Stimulated activated naive CD8-positive, alpha-beta T cell treated with anti-CD3 and anti-CD28 coated beads, Interleukin-15, Interleukin-2, amounts not matched to agents 100 ng/mL and 50 ng/mL, for 24 hours (primary cell): ENCODE measurements around the gene RRBP1.

Experiments used
- H3K27ac Mint-ChIP-seq: one replicate; pipeline ENCODE4 v1.8.0; 2021; ENCODE audit warnings: mild to moderate bottlenecking, mixed read lengths
- H3K27me3 Mint-ChIP-seq: one replicate; pipeline ENCODE4 v1.8.0; 2021; ENCODE audit warnings: mixed read lengths
- H3K36me3 Mint-ChIP-seq: one replicate; pipeline ENCODE4 v1.8.0; 2021; ENCODE audit warnings: low read depth, mixed read lengths
- H3K4me1 Mint-ChIP-seq: one replicate; pipeline ENCODE4 v1.8.0; 2021; ENCODE audit warnings: low read depth, mixed read lengths
- H3K4me3 Mint-ChIP-seq: one replicate; pipeline ENCODE4 v1.8.0; 2021; ENCODE audit warnings: mild to moderate bottlenecking, mixed read lengths
- H3K9me3 Mint-ChIP-seq: one replicate; pipeline ENCODE4 v1.8.0; 2021; ENCODE audit warnings: mixed read lengths

RRBP1 gene

GRCh38 chr20:17682103-17682888 is at the start of gene RRBP1:
TSS of gene RRBP1 (minus strand) at chr20:17682242. CDS start at chr20:17660507, 21,735 bp downstream.
- Mint-ChIP-seq H3K36me3 (peaks cover 6% of the 10 kb centered on the region), H3K9me3 (no peaks in the 10 kb centered on the region), H3K4me1 (peaks cover 17% of the 10 kb centered on the region), H3K4me3 (peak within 1 kb of the TSS; percentile 80), H3K27me3 (peaks cover 23% of the 10 kb centered on the region), H3K27ac (peak within 1 kb of the TSS; percentile 76)

GRCh38 chr20:17731233-17731632 is 49.2 kb upstream of the RRBP1 start:
- H3K27ac Mint-ChIP-seq = no peak overlapping the region
- no peaks in the 10 kb centered on the region for H3K9me3 Mint-ChIP-seq
- peaks cover 3% of the 10 kb centered on the region for H3K27me3 Mint-ChIP-seq
- H3K4me3 Mint-ChIP-seq = no peak overlapping the region
- no peaks in the 10 kb centered on the region for H3K4me1 Mint-ChIP-seq
- H3K36me3 Mint-ChIP-seq = no peaks in the 10 kb centered on the region

GRCh38 chr20:17730071-17730470 is 48.0 kb upstream of the RRBP1 start:
- Mint-ChIP-seq H3K4me1 (no peaks in the 10 kb centered on the region), H3K36me3 (no peaks in the 10 kb centered on the region), H3K27me3 (peaks cover 5% of the 10 kb centered on the region), H3K4me3 (no peak overlapping the region), H3K9me3 (no peaks in the 10 kb centered on the region), H3K27ac (no peak overlapping the region)

GRCh38 chr20:17728074-17728473 is 46.0 kb upstream of the RRBP1 start:
- no peaks in the 10 kb centered on the region for H3K9me3 Mint-ChIP-seq
- H3K27me3 Mint-ChIP-seq = peaks cover 11% of the 10 kb centered on the region
- no peak overlapping the region for H3K27ac Mint-ChIP-seq
- H3K36me3 Mint-ChIP-seq = no peaks in the 10 kb centered on the region
- H3K4me3 Mint-ChIP-seq = no peak overlapping the region
- no peaks in the 10 kb centered on the region for H3K4me1 Mint-ChIP-seq

- no peaks in the 10 kb centered on the region for H3K9me3 Mint-ChIP-seq
- no peaks in the 10 kb centered on the region for H3K4me1 Mint-ChIP-seq
- no peak overlapping the region for H3K27ac Mint-ChIP-seq
- no peaks in the 10 kb centered on the region for H3K36me3 Mint-ChIP-seq
- H3K4me3 Mint-ChIP-seq = no peak overlapping the region
- H3K27me3 Mint-ChIP-seq = peaks cover 17% of the 10 kb centered on the region
These were observed 45.3 kb upstream of the RRBP1 start for GRCh38 chr20:17727351-17727750.

GRCh38 chr20:17726902-17727301 is 44.9 kb upstream of the RRBP1 start:
- H3K4me3 Mint-ChIP-seq = no peak overlapping the region
- no peaks in the 10 kb centered on the region for H3K9me3 Mint-ChIP-seq

GRCh38 chr20:17725094-17725835 is 43.2 kb upstream of the RRBP1 start:
- no peak overlapping the region for H3K27ac Mint-ChIP-seq
- H3K4me3 Mint-ChIP-seq = no peak overlapping the region
- H3K4me1 Mint-ChIP-seq = no peaks in the 10 kb centered on the region
- H3K9me3 Mint-ChIP-seq = no peaks in the 10 kb centered on the region
- H3K36me3 Mint-ChIP-seq = no peaks in the 10 kb centered on the region
- H3K27me3 Mint-ChIP-seq = peaks cover 14% of the 10 kb centered on the region

More at GRCh38 chr20:17726902-17727301, 44.9 kb upstream of the RRBP1 start:
- Mint-ChIP-seq H3K36me3 (no peaks in the 10 kb centered on the region), H3K27me3 (peaks cover 17% of the 10 kb centered on the region), H3K4me1 (no peaks in the 10 kb centered on the region), H3K27ac (no peak overlapping the region)

- Mint-ChIP-seq H3K27me3 (peaks cover 14% of the 10 kb centered on the region), H3K36me3 (no peaks in the 10 kb centered on the region), H3K4me3 (no peak overlapping the region), H3K27ac (no peak overlapping the region), H3K4me1 (no peaks in the 10 kb centered on the region), H3K9me3 (no peaks in the 10 kb centered on the region)
These were observed 41.3 kb upstream of the RRBP1 start for GRCh38 chr20:17723301-17723691.

GRCh38 chr20:17722493-17723300 is 40.7 kb upstream of the RRBP1 start:
- Mint-ChIP-seq H3K36me3 (no peaks in the 10 kb centered on the region), H3K9me3 (no peaks in the 10 kb centered on the region), H3K4me3 (no peak overlapping the region), H3K27ac (no peak overlapping the region), H3K27me3 (peaks cover 14% of the 10 kb centered on the region), H3K4me1 (no peaks in the 10 kb centered on the region)

- H3K27me3 Mint-ChIP-seq = peaks cover 14% of the 10 kb centered on the region
- no peaks in the 10 kb centered on the region for H3K4me1 Mint-ChIP-seq
- H3K27ac Mint-ChIP-seq = no peak overlapping the region
- no peak overlapping the region for H3K4me3 Mint-ChIP-seq
- H3K9me3 Mint-ChIP-seq = no peaks in the 10 kb centered on the region
- no peaks in the 10 kb centered on the region for H3K36me3 Mint-ChIP-seq
These were observed 39.9 kb upstream of the RRBP1 start for GRCh38 chr20:17721802-17722486.

GRCh38 chr20:17720755-17721154 is 38.7 kb upstream of the RRBP1 start:
- Mint-ChIP-seq H3K4me3 (no peak overlapping the region), H3K9me3 (no peaks in the 10 kb centered on the region), H3K27ac (no peak overlapping the region), H3K36me3 (no peaks in the 10 kb centered on the region), H3K27me3 (peaks cover 14% of the 10 kb centered on the region), H3K4me1 (no peaks in the 10 kb centered on the region)

GRCh38 chr20:17716331-17716730 is 34.3 kb upstream of the RRBP1 start:
- Mint-ChIP-seq H3K4me3 (no peak overlapping the region), H3K27me3 (no peaks in the 10 kb centered on the region), H3K9me3 (no peaks in the 10 kb centered on the region), H3K27ac (no peak overlapping the region), H3K4me1 (no peaks in the 10 kb centered on the region), H3K36me3 (no peaks in the 10 kb centered on the region)

- Mint-ChIP-seq H3K27me3 (no peaks in the 10 kb centered on the region), H3K4me1 (no peaks in the 10 kb centered on the region), H3K27ac (no peak overlapping the region), H3K36me3 (no peaks in the 10 kb centered on the region), H3K4me3 (no peak overlapping the region), H3K9me3 (no peaks in the 10 kb centered on the region)
These were observed 33.0 kb upstream of the RRBP1 start for GRCh38 chr20:17715075-17715474.

- H3K27me3 Mint-ChIP-seq = no peaks in the 10 kb centered on the region
- H3K27ac Mint-ChIP-seq = no peak overlapping the region
- no peaks in the 10 kb centered on the region for H3K36me3 Mint-ChIP-seq
- H3K4me3 Mint-ChIP-seq = no peak overlapping the region
- no peaks in the 10 kb centered on the region for H3K4me1 Mint-ChIP-seq
- H3K9me3 Mint-ChIP-seq = no peaks in the 10 kb centered on the region
These were observed 32.6 kb upstream of the RRBP1 start for GRCh38 chr20:17714597-17714996.
